HepG2 (cell line): ENCODE measurements around the gene ZFPM1. TPM values are rescaled to one million over a fixed set of nuclear protein-coding genes. Genes with fewer than 3 reads are reported as not detected.

ENCODE experiments used
- ADNP ChIP-seq: sonication (generic); formaldehyde crosslinking; IDR thresholded peaks from 2 replicates; pipeline ENCODE4 v1.4.0; 2020; ENCODE audit warnings: missing genetic modification reagents
- EED ChIP-seq: sonication (generic); formaldehyde crosslinking; IDR thresholded peaks from 2 replicates; pipeline ENCODE4 v1.5.0; 2020; ENCODE audit warnings: mild to moderate bottlenecking, missing genetic modification reagents
- ELK4 ChIP-seq: sonication (generic); formaldehyde crosslinking; IDR thresholded peaks from 2 replicates; pipeline ENCODE4 v1.9.0; 2021; ENCODE audit warnings: missing genetic modification reagents, borderline replicate concordance
- ESRRA ChIP-seq: sonication (generic); formaldehyde crosslinking; IDR thresholded peaks from 2 replicates; pipeline ENCODE4 v1.5.1; 2020; ENCODE audit warnings: mild to moderate bottlenecking, low read depth, missing genetic modification reagents
- POLR2A ChIP-seq, 2 experiments: IDR thresholded peaks; 2 replicates each; pipeline ENCODE4 v1.6.1; 2011; ENCODE audit warnings: low read depth in 2 of 2, low read length in 2 of 2, mild to moderate bottlenecking in 1 of 2, moderate library complexity in 1 of 2; ENCODE audit not compliant: insufficient read depth in 1 of 2
- RFX1 ChIP-seq: fragments of 450-650 bp; IDR thresholded peaks from 2 replicates; pipeline ENCODE4 v1.6.1; 2017
- XRCC5 ChIP-seq: fragments of 200-400 bp; formaldehyde crosslinking; optimal IDR thresholded peaks from 2 replicates; pipeline ENCODE3; 2017; ENCODE audit warnings: mild to moderate bottlenecking, low read length
- ZBTB3 ChIP-seq: sonication (generic); formaldehyde crosslinking; IDR thresholded peaks from 2 replicates; pipeline ENCODE4 v1.4.0; 2020; ENCODE audit warnings: low read depth, mild to moderate bottlenecking, moderate library complexity, missing genetic modification reagents, borderline replicate concordance
- ZFP36L2 ChIP-seq: sonication (generic); formaldehyde crosslinking; IDR thresholded peaks from 2 replicates; pipeline ENCODE4 v1.4.0; 2020; ENCODE audit warnings: missing genetic modification reagents
- ZNF496 ChIP-seq: sonication (generic); formaldehyde crosslinking; IDR thresholded peaks from 2 replicates; pipeline ENCODE4 v1.8.1; 2023; ENCODE audit warnings: mild to moderate bottlenecking, moderate library complexity, missing genetic modification reagents; ENCODE audit not compliant: insufficient replicate concordance
- ZNF569 ChIP-seq: sonication (generic); formaldehyde crosslinking; IDR thresholded peaks from 2 replicates; pipeline ENCODE4 v1.5.0; 2020; ENCODE audit warnings: mild to moderate bottlenecking, missing genetic modification reagents, moderate library complexity, borderline replicate concordance
- ZNF720 ChIP-seq: sonication (generic); formaldehyde crosslinking; IDR thresholded peaks from 2 replicates; pipeline ENCODE4 v1.4.0; 2020; ENCODE audit warnings: missing genetic modification reagents
- ZNF770 ChIP-seq: sonication (generic); formaldehyde crosslinking; IDR thresholded peaks from 2 replicates; pipeline ENCODE4 v1.5.0; 2020; ENCODE audit warnings: mild to moderate bottlenecking, missing genetic modification reagents
- polyA plus RNA-seq, 8 experiments: library from polyadenylated mRNA; depleted of rRNA in 3 of 8; stranded (reverse) in 7 of 8; unstranded in 1 of 8; fragments of >200 nt; fragmentation: Illumina TruSeq in 4 of 8; extraction: Trizol in 4 of 8; gene quantifications; 2 replicates each; pipeline versions ENCODE4 v1.2.1 to v1.2.3, GENCODE V29; 2011 to 2016; ENCODE audit warnings: low read depth in 4 of 8, missing spikeins in 1 of 8, mixed read lengths in 1 of 8; ENCODE audit not compliant: insufficient read depth in 1 of 8
- total RNA-seq, 5 experiments: library from RNA; depleted of rRNA; stranded (reverse); fragments of >200 nt; fragmentation: Illumina TruSeq; extraction: Trizol; gene quantifications; 2 replicates each; pipeline ENCODE4 v1.2.3, GENCODE V29; 2016; ENCODE audit warnings: low read depth in 1 of 5
- TF ChIP-seq, protein P1 (sequence below), 2 experiments: sonication (generic) in 1 of 2; formaldehyde crosslinking in 1 of 2; IDR thresholded peaks; 2 replicates each; pipeline versions ENCODE4 v1.5.1 to v1.6.1; 2011 to 2020; ENCODE audit warnings: borderline replicate concordance in 1 of 2, low read depth in 1 of 2, low read length in 1 of 2, mild to moderate bottlenecking in 1 of 2, missing genetic modification reagents in 1 of 2, moderate library complexity in 1 of 2

The ZFPM1 gene
- total and polyA plus RNA-seq, 2 of the 13 experiments (the other 11 are each of a cell fraction or from before 2014, with no cell fraction given), result 1.3 to 3.8 TPM

GRCh38 chr16:88508868-88509748 is 56.0 kb downstream of the ZFPM1 start (continued):
- no peak for TF ChIP-seq ELK4 (CRISPR knock-in tag)
- no peak for TF ChIP-seq ZNF770
- no peak for TF ChIP-seq ZNF496 (CRISPR knock-in tag)
- peak; percentile 86 for TF ChIP-seq ESRRA (CRISPR knock-in tag)
- peak; percentile 80; the same call in 1 of the 2 replicates for TF ChIP-seq ZNF569
- TF ChIP-seq POLR2A (IDR thresholded peaks at IDR 0.05; ENCODE audit: insufficient read depth in 1 of 2, low read depth in 2 of 2, low read length in 2 of 2), result no peak
- TF ChIP-seq RFX1, result no peak
- TF ChIP-seq, protein P1, sequence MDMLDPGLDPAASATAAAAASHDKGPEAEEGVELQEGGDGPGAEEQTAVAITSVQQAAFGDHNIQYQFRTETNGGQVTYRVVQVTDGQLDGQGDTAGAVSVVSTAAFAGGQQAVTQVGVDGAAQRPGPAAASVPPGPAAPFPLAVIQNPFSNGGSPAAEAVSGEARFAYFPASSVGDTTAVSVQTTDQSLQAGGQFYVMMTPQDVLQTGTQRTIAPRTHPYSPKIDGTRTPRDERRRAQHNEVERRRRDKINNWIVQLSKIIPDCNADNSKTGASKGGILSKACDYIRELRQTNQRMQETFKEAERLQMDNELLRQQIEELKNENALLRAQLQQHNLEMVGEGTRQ (IDR thresholded peaks at IDR 0.05; ENCODE audit: low read depth, low read length), result peak; percentile 48
- TF ChIP-seq, protein P1 (CRISPR knock-in tag; IDR thresholded peaks at IDR 0.05; ENCODE audit: borderline replicate concordance), result peak; percentile 83; the same call in 1 of the 2 replicates
- no peak for TF ChIP-seq XRCC5
- TF ChIP-seq ADNP, result no peak
- peak; percentile 97 for TF ChIP-seq EED (CRISPR knock-in tag)
- TF ChIP-seq ZNF720 (CRISPR knock-in tag), result no peak
- peak; percentile 87 for TF ChIP-seq ZBTB3 (CRISPR knock-in tag)
- no peak for TF ChIP-seq ZFP36L2 (CRISPR knock-in tag)
